NCI-H774 (cell line): ENCODE data around the gene GGCX.

Experiments
- DNase-seq: peaks from one replicate; lab custom pipeline; 2025; lab: John Stamatoyannopoulos, UW

GGCX gene

GRCh38 chr2:85516653-85517389 is 44.5 kb downstream of the GGCX start:
- no peak for DNase-seq

GRCh38 chr2:85514323-85514722 is 47.0 kb downstream of the GGCX start:
- no peak for DNase-seq

- no peak for DNase-seq
Observed at GRCh38 chr2:85511008-85511811, 50.1 kb downstream of the GGCX start.

GRCh38 chr2:85506768-85507181 is 54.5 kb downstream of the GGCX start:
- no peak for DNase-seq

GRCh38 chr2:85505551-85506238 is 55.6 kb downstream of the GGCX start:
- DNase-seq, result no peak

DNA sequence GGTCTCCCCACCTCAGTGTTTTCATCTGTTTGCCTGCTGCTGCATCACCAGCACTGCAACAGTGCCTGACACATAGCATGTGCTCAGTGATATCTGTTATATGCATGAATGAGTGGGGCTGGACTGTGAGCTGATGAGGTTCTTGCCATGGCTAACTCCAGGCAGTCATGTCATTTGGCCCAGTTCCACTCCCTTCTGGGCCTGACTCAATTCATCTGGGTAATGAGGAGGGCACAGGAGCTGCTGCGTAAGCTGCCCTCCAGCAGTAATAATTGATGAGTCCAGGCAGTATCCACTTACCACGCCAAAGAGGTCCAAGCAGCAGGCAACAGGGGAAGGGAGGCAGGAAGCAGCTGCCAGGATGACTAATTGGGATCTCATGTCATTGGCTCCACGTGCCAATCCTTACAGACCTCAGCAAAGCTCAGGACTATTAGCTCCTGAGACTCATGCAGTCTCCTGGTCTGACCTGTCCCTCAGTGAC is 56.5 kb downstream of the GGCX start:
- peak; percentile 8 for DNase-seq

DNA sequence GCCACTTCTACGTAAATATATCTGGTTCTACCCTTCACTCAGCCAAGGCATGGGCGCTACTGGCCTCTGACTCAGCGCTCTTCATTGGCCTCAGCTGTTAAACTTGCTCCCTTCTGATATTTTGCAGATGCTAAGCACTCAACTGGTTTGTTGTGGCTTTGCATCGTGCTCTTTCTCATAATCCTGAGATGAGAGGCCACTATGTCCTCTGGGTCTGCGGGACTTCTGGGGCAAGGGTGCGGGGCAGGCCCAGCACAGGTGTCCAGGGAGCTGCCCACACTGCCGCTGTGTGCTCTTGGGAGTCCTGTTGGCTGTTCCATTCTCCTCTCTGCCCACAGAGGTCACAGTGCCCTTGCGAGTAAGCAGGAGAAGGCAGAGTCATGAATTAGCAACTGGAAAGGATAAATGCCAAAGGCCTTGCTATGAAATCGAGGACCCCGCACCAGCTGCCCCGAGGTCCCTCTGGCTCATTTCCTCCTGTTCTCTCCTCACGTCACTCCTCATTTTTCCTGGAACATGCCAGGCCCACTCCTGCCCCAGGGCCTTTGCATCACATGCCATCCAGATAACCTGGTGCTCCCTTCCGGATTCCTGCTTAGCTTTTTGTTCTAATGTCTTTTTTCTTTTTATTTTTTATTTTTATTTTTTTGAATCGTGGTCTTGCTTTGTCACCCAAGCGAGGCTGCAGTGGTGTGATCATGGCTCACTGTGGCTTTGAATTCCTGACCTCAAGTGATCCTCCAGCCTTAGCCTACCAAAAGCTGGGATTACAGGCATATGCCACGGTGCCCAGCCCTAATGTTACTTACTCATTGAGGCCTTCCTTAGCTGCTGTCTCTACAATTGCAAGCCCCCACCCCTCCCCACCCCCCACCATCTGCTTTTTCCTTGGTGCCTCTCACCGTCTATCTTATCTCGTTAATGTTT is 57.2 kb downstream of the GGCX start:
- DNase-seq, result no peak

GRCh38 chr2:85503168-85503850 is 58.0 kb downstream of the GGCX start:
- no peak for DNase-seq

- no peak for DNase-seq
Observed at GRCh38 chr2:85502720-85503119, 58.6 kb downstream of the GGCX start.

GRCh38 chr2:85501248-85501647 is 60.0 kb downstream of the GGCX start:
- no peak for DNase-seq

- DNase-seq, result no peak
Observed at GRCh38 chr2:85497944-85498630, 63.2 kb downstream of the GGCX start.

DNA sequence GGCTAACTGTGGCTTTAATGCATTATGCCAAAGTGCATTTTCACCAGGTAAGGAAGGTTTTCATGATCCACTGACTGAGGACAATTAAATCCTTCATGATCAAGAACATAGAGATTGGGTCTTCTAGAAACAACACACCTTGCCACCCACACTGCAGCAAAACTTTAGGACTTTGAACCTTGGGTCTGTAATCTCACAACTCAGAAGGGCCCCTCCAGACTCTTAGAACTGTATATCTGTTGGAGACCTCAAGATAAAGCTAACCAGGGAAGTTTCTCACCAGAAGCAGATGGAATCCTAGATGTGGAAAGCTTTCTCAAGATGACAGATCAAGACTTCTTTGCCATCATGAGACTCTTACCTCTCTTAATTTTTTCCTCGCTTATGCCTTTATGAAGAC is 64.9 kb downstream of the GGCX start:
- DNase-seq, result no peak
